Spleen (tissue), 7 donors: Measurements from ENCODE around the gene PDE2A.
"Not testable (repeated sequence)": the region's sequence is repeated elsewhere in the genome, so short reads cannot be mapped to it uniquely, and the experiment has no call there.

Experiments used
- POLR2AphosphoS5 ChIP-seq, 3 donors: sonication (generic); formaldehyde crosslinking; IDR thresholded peaks; one replicate each; pipeline ENCODE4 v1.5.1; 2017; ENCODE audit warnings: antibody characterized with exemption in 3 of 3
- TF ChIP-seq, protein P1 (sequence below), 11 experiments: fragments of 200-600 bp in 7 of 11; fragments of 450-650 bp in 4 of 11; sonication (generic) in 4 of 11; IDR thresholded peaks in 8 of 11; conservative IDR thresholded peaks in 3 of 11; 1 replicate in 7 of 11; 2 replicates in 4 of 11; pipeline versions ENCODE4 v1.4.0 to v1.8.0; 2016 to 2021; ENCODE audit warnings: antibody characterized with exemption in 11 of 11, inconsistent platforms in 4 of 11, mild to moderate bottlenecking in 1 of 11
- donor health status: DM: no; HTN: no; CAD: no; lungs with moderate emphysema.
- donor health status: DM: no; HTN: no; CAD: no.
- donor health status: DM: no; HTN: no; CAD: no.

- TF ChIP-seq, protein P1, sequence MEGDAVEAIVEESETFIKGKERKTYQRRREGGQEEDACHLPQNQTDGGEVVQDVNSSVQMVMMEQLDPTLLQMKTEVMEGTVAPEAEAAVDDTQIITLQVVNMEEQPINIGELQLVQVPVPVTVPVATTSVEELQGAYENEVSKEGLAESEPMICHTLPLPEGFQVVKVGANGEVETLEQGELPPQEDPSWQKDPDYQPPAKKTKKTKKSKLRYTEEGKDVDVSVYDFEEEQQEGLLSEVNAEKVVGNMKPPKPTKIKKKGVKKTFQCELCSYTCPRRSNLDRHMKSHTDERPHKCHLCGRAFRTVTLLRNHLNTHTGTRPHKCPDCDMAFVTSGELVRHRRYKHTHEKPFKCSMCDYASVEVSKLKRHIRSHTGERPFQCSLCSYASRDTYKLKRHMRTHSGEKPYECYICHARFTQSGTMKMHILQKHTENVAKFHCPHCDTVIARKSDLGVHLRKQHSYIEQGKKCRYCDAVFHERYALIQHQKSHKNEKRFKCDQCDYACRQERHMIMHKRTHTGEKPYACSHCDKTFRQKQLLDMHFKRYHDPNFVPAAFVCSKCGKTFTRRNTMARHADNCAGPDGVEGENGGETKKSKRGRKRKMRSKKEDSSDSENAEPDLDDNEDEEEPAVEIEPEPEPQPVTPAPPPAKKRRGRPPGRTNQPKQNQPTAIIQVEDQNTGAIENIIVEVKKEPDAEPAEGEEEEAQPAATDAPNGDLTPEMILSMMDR (IDR thresholded peaks at IDR 0.05 in 8 of 11, conservative IDR thresholded peaks at IDR 0.05 in 3 of 11), result not testable (repeated sequence)
- TF ChIP-seq POLR2AphosphoS5 (IDR thresholded peaks at IDR 0.05), result not testable (repeated sequence)
These were observed 101.7 kb downstream of the PDE2A start for GRCh38 chr11:72572540-72572939.
